22Rv1 (cell line): ENCODE data around the gene CDC34.

Experiments used
- CTCF ChIP-seq: fragments of 450-650 bp; IDR thresholded peaks from 2 replicates; pipeline ENCODE4 v1.5.1; 2017; ENCODE audit warnings: mild to moderate bottlenecking
- ZFX ChIP-seq: fragments of 450-650 bp; IDR thresholded peaks from 2 replicates; pipeline ENCODE4 v1.6.1; 2017; ENCODE audit warnings: antibody characterized with exemption, borderline replicate concordance

DNA sequence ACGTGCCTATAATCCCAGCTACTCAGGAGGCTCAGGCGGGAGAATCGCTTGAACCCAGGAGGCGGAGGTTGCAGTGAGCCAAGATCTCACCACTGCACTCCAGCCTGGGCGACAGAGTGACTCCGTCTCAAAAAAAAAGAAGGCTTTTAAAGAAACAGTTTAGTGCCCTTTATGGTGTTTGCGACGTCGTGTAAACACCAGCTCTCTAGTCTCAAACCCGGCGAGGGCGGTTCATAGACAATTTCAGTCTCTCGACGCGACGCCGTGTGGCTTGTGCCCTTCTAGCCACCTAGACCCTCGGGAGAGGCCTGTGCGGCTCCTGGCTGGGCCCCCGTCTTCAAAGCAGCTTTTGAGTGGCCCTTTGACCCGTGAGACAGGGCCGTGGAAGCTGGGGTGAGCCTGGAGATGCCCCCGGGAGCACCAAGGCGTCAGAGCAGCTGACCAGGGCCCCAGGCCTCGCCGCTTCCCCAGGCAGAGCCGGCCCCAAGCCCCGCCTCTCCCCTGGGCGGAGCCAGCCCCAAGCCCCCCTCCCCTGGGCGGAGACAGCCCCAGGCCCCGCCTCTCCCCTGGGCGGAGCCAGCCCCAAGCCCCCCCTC is 40.3 kb upstream of the CDC34 start:
- TF ChIP-seq CTCF (no peak), ZFX (no peak)
